ENCODE results near the gene SYK. TPM values are rescaled to one million over a fixed set of nuclear protein-coding genes. Genes with fewer than 3 reads are reported as not detected.
"Not testable (repeated sequence)": the region's sequence is repeated elsewhere in the genome, so short reads cannot be mapped to it uniquely, and the experiment has no call there.

SYK gene
- 7.4 and 9.6 TPM in 2 replicates for total RNA-seq
- long read RNA-seq, full-length matches to known transcripts: 3 of 26 reads
- long read RNA-seq, partial matches to known transcripts: 7 of 26 reads
- long read RNA-seq, other reads (novel, unspliced or antisense): 16 of 26 reads

DNA sequence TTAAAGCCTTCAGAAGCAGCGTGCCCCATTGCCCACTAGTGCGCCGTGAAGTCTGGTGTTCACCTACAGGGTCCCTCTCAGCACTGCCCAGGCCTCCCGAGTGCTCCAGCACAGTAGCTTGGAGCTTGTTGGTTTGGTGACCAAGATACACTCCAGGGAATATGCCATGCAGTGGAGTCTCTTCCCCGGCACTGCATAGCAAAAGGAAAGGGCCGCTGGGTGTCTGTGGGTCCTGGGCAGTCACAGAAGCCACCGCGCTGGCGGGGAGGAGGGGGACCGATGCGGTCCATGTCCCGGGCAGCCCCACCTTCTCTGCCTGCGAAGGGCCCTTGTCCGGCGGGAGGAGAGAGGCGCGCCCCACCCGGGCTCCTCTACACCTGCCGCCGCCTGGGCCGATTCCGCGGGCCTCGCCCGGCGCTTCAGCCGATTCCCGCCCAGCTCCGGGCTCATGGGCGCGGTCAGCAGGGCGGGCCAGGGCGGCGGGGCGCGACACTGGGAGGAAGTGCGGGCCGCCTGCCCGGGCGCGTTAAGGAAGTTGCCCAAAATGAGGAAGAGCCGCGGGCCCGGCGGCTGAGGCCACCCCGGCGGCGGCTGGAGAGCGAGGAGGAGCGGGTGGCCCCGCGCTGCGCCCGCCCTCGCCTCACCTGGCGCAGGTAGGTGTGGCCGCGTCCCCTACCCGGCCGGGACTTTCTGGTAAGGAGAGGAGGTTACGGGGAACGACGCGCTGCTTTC, at the start of gene SYK:
Gene SYK (plus strand): TSS at position 579 of the 732 bp plus-strand sequence. CDS start 42,080 bp downstream, outside the sequence.
- H3K9me3 Mint-ChIP-seq (ENCODE audit: low read depth): no peaks in the 10 kb centered on the region
- peak; percentile 34 for DNase-seq (ENCODE audit: low spot score, unreplicated experiment)
- H3K27ac Mint-ChIP-seq: peak within 1 kb of the TSS; percentile 94
- H3K36me3 Mint-ChIP-seq (ENCODE audit: insufficient read depth): no peaks in the 10 kb centered on the region
- TF ChIP-seq, protein P1, sequence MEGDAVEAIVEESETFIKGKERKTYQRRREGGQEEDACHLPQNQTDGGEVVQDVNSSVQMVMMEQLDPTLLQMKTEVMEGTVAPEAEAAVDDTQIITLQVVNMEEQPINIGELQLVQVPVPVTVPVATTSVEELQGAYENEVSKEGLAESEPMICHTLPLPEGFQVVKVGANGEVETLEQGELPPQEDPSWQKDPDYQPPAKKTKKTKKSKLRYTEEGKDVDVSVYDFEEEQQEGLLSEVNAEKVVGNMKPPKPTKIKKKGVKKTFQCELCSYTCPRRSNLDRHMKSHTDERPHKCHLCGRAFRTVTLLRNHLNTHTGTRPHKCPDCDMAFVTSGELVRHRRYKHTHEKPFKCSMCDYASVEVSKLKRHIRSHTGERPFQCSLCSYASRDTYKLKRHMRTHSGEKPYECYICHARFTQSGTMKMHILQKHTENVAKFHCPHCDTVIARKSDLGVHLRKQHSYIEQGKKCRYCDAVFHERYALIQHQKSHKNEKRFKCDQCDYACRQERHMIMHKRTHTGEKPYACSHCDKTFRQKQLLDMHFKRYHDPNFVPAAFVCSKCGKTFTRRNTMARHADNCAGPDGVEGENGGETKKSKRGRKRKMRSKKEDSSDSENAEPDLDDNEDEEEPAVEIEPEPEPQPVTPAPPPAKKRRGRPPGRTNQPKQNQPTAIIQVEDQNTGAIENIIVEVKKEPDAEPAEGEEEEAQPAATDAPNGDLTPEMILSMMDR (IDR thresholded peaks at IDR 0.05; ENCODE audit: unreplicated experiment): no peak
- peak within 1 kb of the TSS; percentile 85 for H3K4me3 Mint-ChIP-seq (ENCODE audit: low read depth)
- H3K27me3 Mint-ChIP-seq: peaks cover 72% of the 10 kb centered on the region
- H3K4me1 Mint-ChIP-seq (ENCODE audit: low read depth): no peaks in the 10 kb centered on the region

DNA sequence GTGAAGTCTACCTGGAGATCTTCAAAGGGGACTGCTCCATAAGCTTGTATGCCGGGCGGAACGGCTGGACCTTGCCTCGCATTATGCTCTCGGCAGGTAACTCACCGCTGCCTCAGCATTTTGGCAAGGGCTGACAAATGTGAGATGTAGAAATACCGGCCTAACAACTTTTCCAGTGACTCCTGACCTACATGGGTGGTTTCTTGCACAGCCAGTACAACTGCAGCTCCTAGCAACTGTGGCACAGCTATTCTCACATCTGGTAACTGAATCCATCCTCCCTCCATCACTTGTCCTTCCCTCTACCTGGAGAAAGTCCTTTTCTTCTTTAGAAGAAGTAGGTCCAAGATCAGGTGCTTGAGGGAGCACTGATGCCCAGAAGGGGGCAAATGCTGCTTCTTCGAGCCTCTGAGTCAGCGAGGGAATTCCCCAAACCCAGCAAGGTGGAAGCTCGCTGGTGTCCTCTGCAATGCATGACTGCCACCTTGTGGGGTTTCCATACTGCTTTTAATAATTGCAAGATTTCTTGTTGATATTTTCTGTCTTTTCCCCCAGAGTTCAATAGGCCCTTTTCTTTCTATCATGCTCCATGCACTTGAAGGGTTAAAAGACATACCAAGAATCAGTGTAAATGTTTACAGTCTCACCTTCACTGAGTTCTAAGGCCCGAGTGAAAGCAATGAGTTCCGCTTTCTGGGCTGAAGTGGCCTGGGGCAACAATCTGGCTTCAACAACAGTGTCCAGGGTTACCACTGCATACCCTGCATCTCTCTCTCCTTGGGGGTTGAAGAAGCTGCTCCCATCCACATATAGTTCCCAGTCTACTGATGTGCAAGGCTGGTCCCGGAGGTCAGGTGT, 45.9 kb upstream of the SYK start:
- DNase-seq (ENCODE audit: low spot score, unreplicated experiment): peak; percentile 39
- TF ChIP-seq, protein P1 (IDR thresholded peaks at IDR 0.05; ENCODE audit: unreplicated experiment): peak; percentile 83
- H3K36me3 Mint-ChIP-seq (ENCODE audit: insufficient read depth); H3K27me3 Mint-ChIP-seq; H3K9me3 Mint-ChIP-seq (ENCODE audit: low read depth): not testable (repeated sequence)
- peaks cover 15% of the 10 kb centered on the region for H3K4me1 Mint-ChIP-seq (ENCODE audit: low read depth)
- H3K27ac Mint-ChIP-seq: peak overlapping the region; percentile 69
- H3K4me3 Mint-ChIP-seq (ENCODE audit: low read depth): peak overlapping the region; percentile 16

DNA sequence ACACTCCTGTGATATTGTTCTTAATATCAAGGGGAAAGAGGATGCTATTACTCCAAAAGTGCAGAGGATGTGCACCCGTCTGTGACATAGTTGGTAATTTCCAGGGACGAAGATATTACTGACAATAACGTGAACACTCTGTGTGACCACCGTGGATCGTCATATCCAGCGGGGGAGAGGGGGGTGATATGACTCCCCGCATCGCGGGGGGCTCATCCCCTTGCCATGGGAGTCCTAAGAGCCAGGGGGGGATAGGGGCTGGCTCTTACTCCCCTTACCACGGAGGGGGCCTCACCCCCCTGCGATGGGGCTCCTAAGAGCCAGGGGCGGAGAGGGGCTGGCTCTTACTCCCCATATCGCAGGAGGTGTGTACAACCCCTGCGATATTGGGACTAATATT, 41.0 kb upstream of the SYK start:
- not testable (repeated sequence) for H3K27ac Mint-ChIP-seq; H3K36me3 Mint-ChIP-seq (ENCODE audit: insufficient read depth); H3K4me1 Mint-ChIP-seq (ENCODE audit: low read depth); H3K4me3 Mint-ChIP-seq (ENCODE audit: low read depth); DNase-seq (ENCODE audit: low spot score, unreplicated experiment); H3K27me3 Mint-ChIP-seq
- H3K9me3 Mint-ChIP-seq (ENCODE audit: low read depth): peaks cover 11% of the 10 kb centered on the region

DNA sequence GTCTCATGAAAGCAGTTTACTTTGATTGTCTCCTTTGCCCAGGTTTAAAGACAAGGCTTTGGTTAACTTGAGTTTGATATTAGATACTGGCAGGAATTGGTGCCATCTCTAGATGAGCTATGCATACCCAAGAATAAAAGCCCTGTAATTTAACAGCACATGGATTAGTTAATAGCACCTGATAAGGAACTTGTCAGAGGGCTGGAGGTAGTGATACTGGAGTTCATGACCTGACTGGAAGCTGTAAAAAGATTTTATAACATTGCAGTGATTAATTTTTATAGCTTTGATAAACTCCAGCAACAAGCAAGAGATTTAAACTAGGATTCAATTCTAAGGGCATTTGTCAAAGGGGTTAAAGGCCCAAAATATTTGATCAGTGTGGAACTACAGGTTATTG, 34.9 kb upstream of the SYK start:
- no peak for DNase-seq (ENCODE audit: low spot score, unreplicated experiment)
- Mint-ChIP-seq H3K4me1 (ENCODE audit: low read depth) (no peaks in the 10 kb centered on the region), H3K36me3 (ENCODE audit: insufficient read depth) (no peaks in the 10 kb centered on the region), H3K27ac (no peak overlapping the region), H3K9me3 (ENCODE audit: low read depth) (peaks cover 35% of the 10 kb centered on the region), H3K4me3 (ENCODE audit: low read depth) (no peak overlapping the region), H3K27me3 (no peaks in the 10 kb centered on the region)
- TF ChIP-seq, protein P1 (IDR thresholded peaks at IDR 0.05; ENCODE audit: unreplicated experiment): no peak

DNA sequence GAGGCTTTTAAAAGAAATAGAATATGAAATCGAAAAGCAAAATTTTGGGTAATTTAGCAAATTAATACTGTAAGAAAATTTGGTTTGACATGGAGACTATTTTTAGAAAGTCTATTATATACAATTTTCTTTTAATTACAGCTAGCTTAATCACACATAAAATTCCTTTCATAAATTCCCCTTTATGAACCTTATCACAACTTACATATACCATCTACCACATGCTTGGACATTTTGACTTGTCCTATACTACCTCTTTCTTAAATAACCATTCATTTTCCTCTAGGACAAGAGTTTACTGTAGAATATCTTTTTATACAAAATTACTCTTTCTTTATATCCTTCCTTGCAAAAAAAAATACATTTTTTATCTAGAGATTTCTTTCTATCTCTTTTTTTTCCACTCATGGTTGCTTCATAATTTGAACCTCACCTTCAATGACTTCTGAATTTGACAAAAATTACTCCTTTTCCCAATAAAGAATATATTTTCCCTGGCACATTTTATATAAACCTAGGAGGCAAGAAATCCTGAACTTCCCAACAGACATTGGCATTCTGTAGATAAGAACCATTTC, 34.0 kb upstream of the SYK start:
- no peak for DNase-seq (ENCODE audit: low spot score, unreplicated experiment)
- H3K4me1 Mint-ChIP-seq (ENCODE audit: low read depth): no peaks in the 10 kb centered on the region
- peaks cover 35% of the 10 kb centered on the region for H3K9me3 Mint-ChIP-seq (ENCODE audit: low read depth)
- TF ChIP-seq, protein P1 (IDR thresholded peaks at IDR 0.05; ENCODE audit: unreplicated experiment): no peak
- no peak overlapping the region for H3K4me3 Mint-ChIP-seq (ENCODE audit: low read depth)
- H3K36me3 Mint-ChIP-seq (ENCODE audit: insufficient read depth): no peaks in the 10 kb centered on the region
- no peaks in the 10 kb centered on the region for H3K27me3 Mint-ChIP-seq
- no peak overlapping the region for H3K27ac Mint-ChIP-seq

All from progenitor cell of endocrine pancreas (in vitro differentiated cells).